Measurements from ENCODE around the gene C13orf46. TPM values are rescaled to one million over a fixed set of nuclear protein-coding genes. Genes with fewer than 3 reads are reported as not detected.

Gene C13orf46
- total and polyA plus RNA-seq, 2 donors (not counting 1 experiment from before 2014, with no cell fraction given) = 1.4 to 4.8 TPM

DNA sequence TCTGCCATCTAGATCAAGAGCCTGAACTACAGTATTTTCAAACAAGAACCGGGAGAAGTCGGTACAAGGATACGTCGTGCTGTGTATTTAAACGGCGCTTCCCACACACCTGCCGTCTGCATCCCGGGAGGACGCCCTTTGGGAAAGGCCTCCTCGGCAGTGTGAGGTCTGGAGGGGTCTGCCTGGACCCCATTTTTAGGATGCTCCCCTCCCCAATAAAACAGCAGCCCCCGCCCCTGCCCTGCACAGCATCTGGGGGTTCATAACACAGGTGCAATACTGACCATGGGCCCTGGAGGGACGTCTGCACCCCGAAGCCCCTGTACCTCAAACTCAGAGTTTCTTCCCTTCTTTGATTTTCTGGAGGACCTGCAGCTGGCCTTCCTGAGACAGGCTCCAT lies 4.1 kb upstream of the C13orf46 start:
- no peak overlapping the region for H2AFZ ChIP-seq (ENCODE audit: insufficient read depth, low read depth, low read length, poor library complexity, severe bottlenecking)
- no peaks in the 10 kb centered on the region for H3K79me2 ChIP-seq (ENCODE audit: control insufficient read depth, insufficient read depth, low read length)
- H3K27ac Mint-ChIP-seq = no peak overlapping the region
- ATAC-seq (ENCODE audit: low read depth) (no peak), DNase-seq (no peak)
- H3K4me3 Mint-ChIP-seq = no peak overlapping the region
- no peaks in the 10 kb centered on the region for H3K27me3 ChIP-seq (replicated peaks in 1 of 4; ENCODE audit: control extremely low read depth in 1 of 4, control insufficient read depth in 3 of 4, insufficient read depth in 4 of 4, low read length in 3 of 4)
- H3K4me1 ChIP-seq (ENCODE audit: control insufficient read depth in 2 of 2, insufficient read depth in 2 of 2, low read length in 2 of 2) = no peaks in the 10 kb centered on the region
- CTCF ChIA-PET = no interaction called here
- no peaks in the 10 kb centered on the region for H3K9me3 Mint-ChIP-seq (ENCODE audit: insufficient read depth)
- no peaks in the 10 kb centered on the region for H3K27me3 Mint-ChIP-seq
- TF ChIP-seq, protein P1, sequence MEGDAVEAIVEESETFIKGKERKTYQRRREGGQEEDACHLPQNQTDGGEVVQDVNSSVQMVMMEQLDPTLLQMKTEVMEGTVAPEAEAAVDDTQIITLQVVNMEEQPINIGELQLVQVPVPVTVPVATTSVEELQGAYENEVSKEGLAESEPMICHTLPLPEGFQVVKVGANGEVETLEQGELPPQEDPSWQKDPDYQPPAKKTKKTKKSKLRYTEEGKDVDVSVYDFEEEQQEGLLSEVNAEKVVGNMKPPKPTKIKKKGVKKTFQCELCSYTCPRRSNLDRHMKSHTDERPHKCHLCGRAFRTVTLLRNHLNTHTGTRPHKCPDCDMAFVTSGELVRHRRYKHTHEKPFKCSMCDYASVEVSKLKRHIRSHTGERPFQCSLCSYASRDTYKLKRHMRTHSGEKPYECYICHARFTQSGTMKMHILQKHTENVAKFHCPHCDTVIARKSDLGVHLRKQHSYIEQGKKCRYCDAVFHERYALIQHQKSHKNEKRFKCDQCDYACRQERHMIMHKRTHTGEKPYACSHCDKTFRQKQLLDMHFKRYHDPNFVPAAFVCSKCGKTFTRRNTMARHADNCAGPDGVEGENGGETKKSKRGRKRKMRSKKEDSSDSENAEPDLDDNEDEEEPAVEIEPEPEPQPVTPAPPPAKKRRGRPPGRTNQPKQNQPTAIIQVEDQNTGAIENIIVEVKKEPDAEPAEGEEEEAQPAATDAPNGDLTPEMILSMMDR (IDR thresholded peaks at IDR 0.05) = no peak
- no peak for TF ChIP-seq EZH2 (IDR thresholded peaks at IDR 0.05; ENCODE audit: borderline replicate concordance, insufficient read depth, low read depth, low read length, poor library complexity, severe bottlenecking)
- H3K36me3 ChIP-seq (replicated peaks in 1 of 2; ENCODE audit: control extremely low read depth in 1 of 2, control insufficient read depth in 1 of 2, extremely low read depth in 1 of 2, insufficient read depth in 2 of 2, low read length in 1 of 2) = peaks cover 0 to 77% of the 10 kb centered on the region in 2 experiments
- H3K9me3 ChIP-seq (ENCODE audit: control extremely low read depth in 1 of 3, control insufficient read depth in 2 of 3, insufficient read depth in 1 of 3, low read length in 2 of 3) = peaks cover 0 to 17% (median 0%) of the 10 kb centered on the region in 3 donors
- no peak overlapping the region for H3K27ac ChIP-seq (ENCODE audit: low read length in 2 of 2)
- intact Hi-C loops (cut with micrococcal nuclease) = no loop called here
- peaks cover 12% of the 10 kb centered on the region for H4K20me1 ChIP-seq (ENCODE audit: control insufficient read depth, insufficient read depth, low read length, poor library complexity, severe bottlenecking)
- POLR2A ChIA-PET = no interaction called here
- H3K4me2 ChIP-seq (replicated peaks; ENCODE audit: low read depth, low read length, poor library complexity, severe bottlenecking) = no peak overlapping the region
- H3K4me1 Mint-ChIP-seq = no peaks in the 10 kb centered on the region
- WGBS (ENCODE audit: insufficient coverage) = 97% methylated on average over 11 of the region's 13 CpGs
- H3K4me3 ChIP-seq (ENCODE audit: control extremely low read depth in 1 of 5, extremely low read depth in 1 of 5, insufficient read depth in 1 of 5, low read depth in 2 of 5, low read length in 4 of 5) = no peak overlapping the region
- no peak overlapping the region for H3K9ac ChIP-seq (ENCODE audit: low read length)

DNA sequence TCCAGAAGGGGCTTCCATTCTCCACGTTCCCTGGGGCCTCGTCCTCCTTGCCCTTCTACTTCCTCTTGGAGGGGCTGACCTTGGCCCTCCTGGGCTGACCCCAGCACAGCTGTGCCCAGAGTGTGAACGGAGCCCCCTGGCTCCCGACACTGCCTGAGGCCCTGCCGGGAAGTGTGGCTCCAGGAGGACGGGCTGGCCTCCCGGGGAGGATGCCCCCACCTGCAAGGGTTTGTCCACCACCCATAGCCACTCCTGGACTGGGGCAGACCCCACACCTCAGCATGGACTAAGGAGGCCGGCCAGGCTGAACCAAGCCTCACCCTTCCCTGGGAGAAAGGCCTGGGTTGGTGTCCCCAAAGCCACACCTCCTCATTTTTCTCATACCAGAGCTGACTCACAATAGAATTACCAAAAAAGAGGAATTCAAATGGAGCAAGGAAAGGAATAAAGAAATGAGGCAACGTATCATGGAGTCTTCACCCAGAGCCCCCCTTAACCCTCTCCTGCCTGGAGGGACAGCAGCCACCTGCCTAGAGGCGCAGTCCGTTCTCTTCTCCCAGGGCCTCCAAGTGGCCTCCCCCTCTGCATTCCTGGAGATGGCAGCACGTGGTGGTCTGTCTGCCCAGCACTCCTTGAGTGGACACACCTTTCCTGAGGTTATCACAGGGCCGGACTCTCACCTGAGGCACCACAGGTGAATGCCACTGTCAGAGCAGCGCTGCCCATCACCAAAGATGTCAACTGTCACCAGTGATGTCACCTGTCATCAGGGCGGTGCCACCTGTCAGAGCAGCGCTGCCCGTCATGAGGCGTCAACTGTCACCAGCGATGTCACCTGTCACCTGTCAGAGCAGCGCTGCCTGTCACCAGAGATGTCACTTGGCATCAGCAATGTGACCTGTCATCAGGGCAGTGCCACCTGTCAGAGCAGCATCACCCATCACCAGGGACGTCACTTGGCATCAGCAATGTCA lies 3.1 kb upstream of the C13orf46 start:
- CTCF ChIA-PET = no interaction called here
- H3K4me3 Mint-ChIP-seq = no peak overlapping the region
- TF ChIP-seq EZH2 (IDR thresholded peaks at IDR 0.05; ENCODE audit: borderline replicate concordance, insufficient read depth, low read depth, low read length, poor library complexity, severe bottlenecking) = no peak
- TF ChIP-seq, protein P1 (IDR thresholded peaks at IDR 0.05) = no peak
- peaks cover 0 to 16% (median 0%) of the 10 kb centered on the region in 3 donors for H3K9me3 ChIP-seq (ENCODE audit: control extremely low read depth in 1 of 3, control insufficient read depth in 2 of 3, insufficient read depth in 1 of 3, low read length in 2 of 3)
- H3K36me3 ChIP-seq (replicated peaks in 1 of 2; ENCODE audit: control extremely low read depth in 1 of 2, control insufficient read depth in 1 of 2, extremely low read depth in 1 of 2, insufficient read depth in 2 of 2, low read length in 1 of 2) = peaks cover 0 to 69% of the 10 kb centered on the region in 2 experiments
- no peak overlapping the region for H2AFZ ChIP-seq (ENCODE audit: insufficient read depth, low read depth, low read length, poor library complexity, severe bottlenecking)
- no peak overlapping the region for H3K9ac ChIP-seq (ENCODE audit: low read length)
- no peak overlapping the region for H3K4me2 ChIP-seq (replicated peaks; ENCODE audit: low read depth, low read length, poor library complexity, severe bottlenecking)
- H3K4me1 Mint-ChIP-seq = no peaks in the 10 kb centered on the region
- no peaks in the 10 kb centered on the region for H3K27me3 ChIP-seq (replicated peaks in 1 of 4; ENCODE audit: control extremely low read depth in 1 of 4, control insufficient read depth in 3 of 4, insufficient read depth in 4 of 4, low read length in 3 of 4)
- POLR2A ChIA-PET = no interaction called here
- H3K4me1 ChIP-seq (ENCODE audit: control insufficient read depth in 2 of 2, insufficient read depth in 2 of 2, low read length in 2 of 2) = no peaks in the 10 kb centered on the region
- 94% methylated on average over 20 of the region's 21 CpGs for WGBS (ENCODE audit: insufficient coverage)
- DNase-seq (no peak), ATAC-seq (ENCODE audit: low read depth) (no peak)
- intact Hi-C loops (cut with micrococcal nuclease) = no loop called here
- H3K27ac Mint-ChIP-seq = no peak overlapping the region
- H3K4me3 ChIP-seq (ENCODE audit: control extremely low read depth in 1 of 5, extremely low read depth in 1 of 5, insufficient read depth in 1 of 5, low read depth in 2 of 5, low read length in 4 of 5) = no peak overlapping the region
- H4K20me1 ChIP-seq (ENCODE audit: control insufficient read depth, insufficient read depth, low read length, poor library complexity, severe bottlenecking) = peaks cover 12% of the 10 kb centered on the region
- no peaks in the 10 kb centered on the region for H3K9me3 Mint-ChIP-seq (ENCODE audit: insufficient read depth)
- no peak overlapping the region for H3K27ac ChIP-seq (ENCODE audit: low read length in 2 of 2)
- H3K27me3 Mint-ChIP-seq = no peaks in the 10 kb centered on the region
- H3K79me2 ChIP-seq (ENCODE audit: control insufficient read depth, insufficient read depth, low read length) = no peaks in the 10 kb centered on the region

Measured in B cell (primary cell).